Lower leg skin (tissue), 4 donors: ENCODE data around the gene KPNA3. TPM values are rescaled to one million over a fixed set of nuclear protein-coding genes. Genes with fewer than 3 reads are reported as not detected.

Source experiments
- DNase-seq, 2 donors: peaks; one replicate each; pipeline ENCODE4 v3.0.0-alpha.2; 2019; ENCODE audit warnings: low spot score in 2 of 2
- H3K4me3 ChIP-seq: fragments of 200-600 bp; sonication (generic); 2 replicates; pipeline ENCODE4 v1.5.1; 2017; ENCODE audit warnings: mild to moderate bottlenecking, low read depth; ENCODE audit not compliant: poor library complexity, severe bottlenecking
- POLR2A ChIP-seq, 2 donors: fragments of 450-650 bp; IDR thresholded peaks; one replicate each; pipeline ENCODE4 v1.6.1; 2016 to 2017; ENCODE audit warnings: antibody characterized with exemption in 2 of 2, mild to moderate bottlenecking in 1 of 2, moderate library complexity in 1 of 2
- WGBS, 2 donors: methylation state at CpG; one replicate each; pipeline ENCODE4 v1.1.5; 2018; 5-methylcytosine and 5-hydroxymethylcytosine counted together
- intact Hi-C: fragments of 100-400 bp; cut with DNase I; formaldehyde crosslinking; loops from one replicate; pipeline ENCODE4 v1.15.0; 2023; ENCODE audit warnings: low total_unique reads
- total RNA-seq, 4 donors: library from RNA; depleted of rRNA; stranded (reverse); fragments of >200 nt; gene quantifications; one replicate each; pipeline ENCODE4 v1.1.0, GENCODE V29; 2016
- TF ChIP-seq, protein P1 (sequence below), 3 donors: fragments of 450-650 bp; IDR thresholded peaks; one replicate each; pipeline ENCODE4 v1.5.1; 2016; ENCODE audit warnings: antibody characterized with exemption in 3 of 3, mild to moderate bottlenecking in 3 of 3, moderate library complexity in 2 of 3

The KPNA3 gene
- total RNA-seq, 4 donors from 2014 or later: 17.7 to 25.0 (median 24.8) TPM

DNA sequence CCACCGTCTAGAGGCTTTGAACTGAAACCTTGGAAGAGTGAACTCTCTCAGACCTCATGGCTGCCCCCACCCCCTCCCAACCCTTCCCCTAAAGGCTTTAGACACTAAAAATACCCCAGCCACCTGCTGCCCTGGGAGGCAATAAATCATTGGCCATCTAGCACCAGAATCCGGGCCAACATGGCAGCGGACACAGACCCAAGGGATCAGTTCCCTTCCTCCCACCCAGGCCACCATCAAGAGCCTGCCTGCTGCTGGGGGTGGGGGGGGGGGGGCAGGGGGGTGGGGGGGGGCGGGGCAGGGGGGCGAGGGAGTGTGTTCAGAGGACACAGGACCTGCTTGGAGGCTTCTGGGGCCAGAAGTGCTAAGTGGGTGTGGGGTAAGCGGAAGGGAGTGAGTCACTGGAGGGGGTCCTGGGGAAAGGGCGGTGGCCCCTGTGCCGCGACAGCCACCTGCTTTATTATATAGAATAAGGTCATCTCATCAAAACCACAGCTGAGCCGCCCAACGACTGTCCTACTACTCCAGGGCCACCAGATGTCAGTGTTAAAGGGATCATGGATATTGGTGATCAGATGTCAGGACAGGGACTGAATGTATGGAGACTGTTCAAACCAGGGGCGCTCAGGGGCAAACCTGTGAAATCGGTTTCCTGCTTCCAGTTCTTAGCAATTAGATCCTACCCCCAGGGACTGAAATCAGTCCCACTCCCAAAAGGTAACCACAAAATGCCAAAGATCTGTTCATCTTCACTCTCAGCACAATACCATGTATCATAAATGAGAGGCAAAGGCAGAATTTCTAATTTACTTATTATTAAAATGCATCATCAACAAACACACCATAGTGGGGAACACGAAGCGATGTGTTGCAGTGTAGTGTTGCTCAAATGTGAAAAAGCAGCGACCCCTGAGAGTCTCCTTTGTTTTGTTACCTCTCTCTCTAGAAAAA, 139.9 kb downstream of the KPNA3 start:
- no peak overlapping the region for H3K4me3 ChIP-seq
- TF ChIP-seq, protein P1, sequence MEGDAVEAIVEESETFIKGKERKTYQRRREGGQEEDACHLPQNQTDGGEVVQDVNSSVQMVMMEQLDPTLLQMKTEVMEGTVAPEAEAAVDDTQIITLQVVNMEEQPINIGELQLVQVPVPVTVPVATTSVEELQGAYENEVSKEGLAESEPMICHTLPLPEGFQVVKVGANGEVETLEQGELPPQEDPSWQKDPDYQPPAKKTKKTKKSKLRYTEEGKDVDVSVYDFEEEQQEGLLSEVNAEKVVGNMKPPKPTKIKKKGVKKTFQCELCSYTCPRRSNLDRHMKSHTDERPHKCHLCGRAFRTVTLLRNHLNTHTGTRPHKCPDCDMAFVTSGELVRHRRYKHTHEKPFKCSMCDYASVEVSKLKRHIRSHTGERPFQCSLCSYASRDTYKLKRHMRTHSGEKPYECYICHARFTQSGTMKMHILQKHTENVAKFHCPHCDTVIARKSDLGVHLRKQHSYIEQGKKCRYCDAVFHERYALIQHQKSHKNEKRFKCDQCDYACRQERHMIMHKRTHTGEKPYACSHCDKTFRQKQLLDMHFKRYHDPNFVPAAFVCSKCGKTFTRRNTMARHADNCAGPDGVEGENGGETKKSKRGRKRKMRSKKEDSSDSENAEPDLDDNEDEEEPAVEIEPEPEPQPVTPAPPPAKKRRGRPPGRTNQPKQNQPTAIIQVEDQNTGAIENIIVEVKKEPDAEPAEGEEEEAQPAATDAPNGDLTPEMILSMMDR (IDR thresholded peaks at IDR 0.05): no peak
- no peak for TF ChIP-seq POLR2A (IDR thresholded peaks at IDR 0.05)
- WGBS, 2 donors: 35 to 37% methylated on average over 12 to 15 of the region's 16 CpGs
- intact Hi-C loops: no loop called here
- DNase-seq: peak in 1 of 2 donors; percentile 27

DNA sequence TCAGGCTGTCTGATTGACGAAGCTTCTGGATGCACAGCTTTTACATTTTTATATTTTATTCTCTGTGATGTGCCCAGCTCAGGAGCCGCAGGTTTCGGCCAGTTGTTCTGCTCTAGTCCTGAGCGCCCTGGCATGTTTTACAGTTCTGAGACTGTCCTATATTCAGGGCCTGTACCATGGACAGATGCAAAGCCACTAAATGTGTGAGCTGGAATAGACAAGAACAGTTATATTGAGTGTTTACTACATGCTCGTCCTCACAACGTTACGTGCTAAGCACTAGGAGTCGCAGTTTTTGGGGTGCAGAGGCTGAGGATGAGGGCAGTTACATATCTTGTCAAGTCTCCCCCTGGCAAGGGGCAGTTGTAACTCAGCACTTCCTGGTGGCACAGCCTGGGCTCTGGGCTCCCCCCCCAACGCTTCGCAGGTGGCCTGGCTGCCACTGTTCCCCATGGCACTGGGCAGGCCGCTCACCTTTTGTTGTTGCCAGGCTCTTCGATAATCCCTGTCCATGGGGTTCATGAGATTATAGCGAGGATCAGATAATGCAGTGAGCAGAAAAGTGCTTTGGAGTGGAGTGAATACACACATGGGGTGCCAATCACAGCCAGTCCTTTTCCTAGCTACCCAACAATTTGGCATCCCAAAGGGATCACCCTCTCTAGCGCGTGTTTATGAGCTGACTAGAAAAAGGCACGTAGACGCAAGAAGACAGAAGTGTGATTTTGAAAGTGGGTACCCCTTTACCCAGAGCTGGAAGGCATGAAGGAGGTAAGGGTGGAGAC, 140.7 kb downstream of the KPNA3 start:
- DNase-seq: no peak
- WGBS, 2 donors: 69 to 78% methylated on average over 17 of the region's 17 CpGs
- no peak for TF ChIP-seq POLR2A (IDR thresholded peaks at IDR 0.05)
- TF ChIP-seq, protein P1 (IDR thresholded peaks at IDR 0.05): no peak
- intact Hi-C loops: no loop called here
- H3K4me3 ChIP-seq: no peak overlapping the region

DNA sequence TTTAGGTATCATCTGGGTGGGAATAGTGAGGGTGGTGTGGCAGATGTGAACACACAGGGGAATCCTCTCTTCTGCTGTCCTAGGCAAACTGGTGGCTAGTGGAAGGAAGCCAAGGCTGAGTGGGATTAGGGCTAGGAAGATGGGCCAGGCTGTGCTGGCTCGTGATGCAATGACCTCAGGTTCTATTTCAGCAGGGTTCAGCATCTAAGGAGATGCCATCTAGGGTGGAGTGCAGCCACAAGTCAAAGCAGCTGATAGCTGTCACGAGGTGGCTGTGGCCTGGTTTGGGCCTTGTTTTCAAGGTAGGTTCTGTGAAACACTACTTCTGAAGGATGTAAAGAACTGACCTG, 142.5 kb downstream of the KPNA3 start:
- intact Hi-C loops: no loop called here
- no peak overlapping the region for H3K4me3 ChIP-seq
- TF ChIP-seq POLR2A (IDR thresholded peaks at IDR 0.05): no peak
- TF ChIP-seq, protein P1 (IDR thresholded peaks at IDR 0.05): no peak
- DNase-seq: no peak
- WGBS, 2 donors: 71 to 78% methylated on average over 2 of the region's 2 CpGs

Other genes with a start within 250 kb of the KPNA3 start
- 10 to 100 TPM in 1 of 4 donors, 1 to 10 TPM in 3; 4.4 to 12.8 (median 6.5) TPM for gene RCBTB1, start 207.1 kb downstream of the KPNA3 start, total RNA-seq
- under 1 TPM in 2 of 4 donors, not detected in 2; 0.19 to 0.51 TPM for gene ARL11, start 164.2 kb downstream of the KPNA3 start, total RNA-seq
- gene EBPL, start 101.2 kb downstream of the KPNA3 start, total RNA-seq: 100 to 1,000 TPM in 2 of 4 donors, 10 to 100 TPM in 2; 76.4 to 125 (median 99.4) TPM
- 1 to 10 TPM; 6.4 to 9.3 (median 8.1) TPM for gene SPRYD7, start 143.7 kb upstream of the KPNA3 start, total RNA-seq
- gene TRIM13, start 204.4 kb upstream of the KPNA3 start, total RNA-seq: 10 to 100 TPM; 19.4 to 39.2 (median 27.5) TPM
- gene KCNRG, start 222.8 kb upstream of the KPNA3 start, total RNA-seq: 1 to 10 TPM in 1 of 4 donors, under 1 TPM in 1, not detected in 2; 0.78 to 5.1 TPM